ENCODE results near the gene HEY2.
"Not testable (repeated sequence)": the region's sequence is repeated elsewhere in the genome, so short reads cannot be mapped to it uniquely, and the experiment has no call there.

Gene HEY2

DNA sequence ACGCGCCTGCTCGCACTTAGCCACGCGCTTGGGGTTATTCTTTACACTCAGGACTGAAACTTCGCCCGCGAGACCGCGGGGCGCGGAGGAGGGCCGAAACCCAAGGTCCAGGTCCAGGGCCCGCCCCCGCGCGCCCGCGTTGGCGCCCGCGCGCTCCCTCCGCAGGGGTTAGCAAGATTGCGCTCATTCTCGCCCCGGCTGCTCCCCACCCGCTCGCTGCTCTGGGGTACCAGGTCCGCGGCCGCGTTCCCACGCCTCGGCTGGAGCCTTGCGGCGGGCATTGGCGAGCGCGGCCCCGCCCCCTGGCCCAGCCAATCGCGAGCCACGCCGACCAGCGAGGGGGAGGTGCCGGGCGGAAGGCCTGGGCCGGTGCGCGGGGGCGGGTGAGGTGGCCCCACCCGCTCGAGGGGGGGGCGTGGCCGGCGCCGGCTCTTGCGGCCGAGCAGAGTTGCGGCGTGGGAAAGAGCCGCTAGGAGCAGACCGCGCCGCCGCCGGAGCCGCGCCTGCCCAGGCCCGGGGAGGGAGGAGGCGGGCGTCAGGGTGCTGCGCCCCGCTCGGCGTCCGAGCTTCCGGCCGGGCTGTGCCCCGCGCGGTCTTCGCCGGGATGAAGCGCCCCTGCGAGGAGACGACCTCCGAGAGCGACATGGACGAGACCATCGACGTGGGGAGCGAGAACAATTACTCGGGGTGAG lies at the start of gene HEY2:
TSS of gene HEY2 (plus strand) at position 460 of the 692 bp plus-strand sequence. CDS start at position 605, 145 bp downstream.
- peak; percentile 53 to 86 (median 67) for DNase-seq (ENCODE audit: low read depth in 4 of 4, low spot score in 1 of 4)

- no peak for DNase-seq (ENCODE audit: low read depth in 4 of 4, low spot score in 1 of 4)
These were observed 48.7 kb upstream of the HEY2 start for GRCh38 chr6:125700581-125701353.

- DNase-seq (ENCODE audit: low read depth in 4 of 4, low spot score in 1 of 4), result no peak
These were observed 48.1 kb upstream of the HEY2 start for GRCh38 chr6:125701354-125701668.

DNA sequence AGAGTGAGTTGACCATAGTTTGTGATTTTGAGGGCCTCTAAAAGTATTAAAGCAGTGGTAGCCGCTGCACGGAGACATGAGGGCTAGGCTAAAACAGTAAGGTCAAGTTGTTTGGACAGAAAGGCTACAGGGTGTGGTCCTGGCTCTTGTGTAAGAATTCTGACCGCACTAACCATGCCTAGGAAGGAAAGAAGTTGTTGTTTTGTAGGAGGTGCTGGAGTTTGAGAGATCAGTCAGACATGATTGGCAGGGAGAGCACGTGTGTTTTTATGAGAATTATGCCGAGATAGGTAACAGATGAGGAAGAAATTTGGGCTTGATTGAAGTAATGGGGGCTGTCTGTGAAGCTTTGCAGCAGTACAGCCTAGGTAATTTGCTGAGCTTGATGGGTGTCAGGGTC lies 45.5 kb upstream of the HEY2 start:
- DNase-seq (ENCODE audit: low read depth in 4 of 4, low spot score in 1 of 4), result not testable (repeated sequence)

- no peak for DNase-seq (ENCODE audit: low read depth in 4 of 4, low spot score in 1 of 4)
These were observed 41.7 kb upstream of the HEY2 start for GRCh38 chr6:125707615-125708243.

- DNase-seq (ENCODE audit: low read depth in 4 of 4, low spot score in 1 of 4), result no peak
These were observed 38.3 kb upstream of the HEY2 start for GRCh38 chr6:125711013-125711675.

- DNase-seq (ENCODE audit: low read depth in 4 of 4, low spot score in 1 of 4), result no peak
These were observed 34.9 kb upstream of the HEY2 start for GRCh38 chr6:125714441-125715090.

- no peak for DNase-seq (ENCODE audit: low read depth in 4 of 4, low spot score in 1 of 4)
These were observed 32.2 kb upstream of the HEY2 start for GRCh38 chr6:125717120-125717731.

GRCh38 chr6:125718109-125718508 lies 31.3 kb upstream of the HEY2 start:
- DNase-seq (ENCODE audit: low read depth in 4 of 4, low spot score in 1 of 4), result no peak

DNA sequence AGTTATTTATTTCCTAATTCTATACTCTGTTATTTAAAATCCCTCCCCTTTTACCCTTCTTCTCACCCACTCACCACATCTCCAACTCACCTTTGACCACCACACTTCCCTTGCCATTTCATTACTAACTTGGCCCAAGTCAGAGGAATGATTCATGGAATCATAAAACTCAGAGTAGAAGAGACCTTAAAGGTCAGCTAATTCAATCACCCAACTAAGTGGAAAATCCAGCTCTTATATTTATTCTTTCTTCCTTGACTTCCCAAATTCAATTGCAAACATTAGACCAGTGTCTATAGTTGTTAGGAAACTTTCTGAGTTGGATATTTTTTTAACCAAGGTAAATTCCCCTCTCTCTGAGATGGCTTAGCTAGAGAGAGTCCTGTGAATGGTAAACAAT lies 26.5 kb upstream of the HEY2 start:
- no peak for DNase-seq (ENCODE audit: low read depth in 4 of 4, low spot score in 1 of 4)

- no peak for DNase-seq (ENCODE audit: low read depth in 4 of 4, low spot score in 1 of 4)
These were observed 22.2 kb upstream of the HEY2 start for GRCh38 chr6:125727216-125727615.

DNA sequence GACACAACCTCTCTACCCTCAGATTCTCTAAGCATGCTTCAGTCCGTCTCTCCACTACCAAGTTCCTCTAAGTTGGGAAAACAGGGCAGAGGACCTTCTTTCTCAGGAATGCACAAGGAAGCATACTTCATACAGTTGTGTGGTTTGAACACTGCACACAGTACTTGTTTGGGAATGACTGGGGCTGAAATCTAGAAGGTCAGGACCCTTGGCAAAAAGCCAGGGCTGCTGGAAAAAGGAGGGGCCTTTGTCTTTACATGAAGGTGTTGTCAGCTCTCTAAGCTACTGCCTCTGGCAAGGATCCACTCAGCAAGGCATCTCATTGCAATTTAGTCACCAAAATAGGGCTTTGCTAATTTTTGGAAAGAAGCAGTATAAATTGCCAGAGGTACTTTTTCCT lies 20.7 kb upstream of the HEY2 start:
- DNase-seq (ENCODE audit: low read depth in 4 of 4, low spot score in 1 of 4), result no peak

DNA sequence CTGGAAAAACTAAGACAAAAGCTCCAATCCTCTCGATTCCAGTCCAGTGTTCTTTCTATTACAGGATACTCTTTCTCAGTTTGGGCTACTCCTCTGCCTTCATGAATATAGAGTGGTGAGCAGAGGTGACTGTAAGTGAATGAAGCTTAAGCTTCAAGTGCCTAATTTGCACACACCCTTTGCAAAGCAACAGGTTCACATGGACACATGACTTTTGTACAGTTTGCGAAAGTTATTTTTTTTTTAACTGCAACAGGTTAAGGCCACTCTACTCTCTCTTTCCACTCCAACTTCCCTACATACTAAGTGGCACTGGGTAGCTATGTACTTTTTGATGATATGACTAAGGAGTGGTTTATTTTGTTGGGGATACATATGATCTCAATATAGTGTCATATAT lies 19.4 kb upstream of the HEY2 start:
- DNase-seq (ENCODE audit: low read depth in 4 of 4, low spot score in 1 of 4), result no peak

DNA sequence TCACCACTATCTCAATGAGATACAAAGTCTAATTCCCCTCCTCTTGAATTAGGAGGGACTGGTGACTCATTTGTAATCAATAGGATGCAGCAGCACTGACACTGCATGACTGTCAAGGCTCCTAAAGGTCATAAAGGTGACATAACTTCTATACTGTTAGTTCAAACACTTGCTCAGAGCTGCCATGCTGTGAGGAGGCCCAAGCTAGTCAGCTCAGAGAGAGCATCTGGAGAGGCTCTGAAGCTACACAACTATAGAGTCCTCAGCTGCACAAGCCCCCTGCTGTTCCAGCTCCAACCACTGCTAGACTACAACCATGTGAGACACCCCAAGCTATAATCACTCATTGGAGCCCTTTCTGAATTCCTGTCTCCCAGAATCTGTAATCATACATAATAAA lies 17.0 kb upstream of the HEY2 start:
- no peak for DNase-seq (ENCODE audit: low read depth in 4 of 4, low spot score in 1 of 4)

- DNase-seq (ENCODE audit: low read depth in 4 of 4, low spot score in 1 of 4), result no peak
These were observed 15.7 kb upstream of the HEY2 start for GRCh38 chr6:125733516-125734300.

DNA sequence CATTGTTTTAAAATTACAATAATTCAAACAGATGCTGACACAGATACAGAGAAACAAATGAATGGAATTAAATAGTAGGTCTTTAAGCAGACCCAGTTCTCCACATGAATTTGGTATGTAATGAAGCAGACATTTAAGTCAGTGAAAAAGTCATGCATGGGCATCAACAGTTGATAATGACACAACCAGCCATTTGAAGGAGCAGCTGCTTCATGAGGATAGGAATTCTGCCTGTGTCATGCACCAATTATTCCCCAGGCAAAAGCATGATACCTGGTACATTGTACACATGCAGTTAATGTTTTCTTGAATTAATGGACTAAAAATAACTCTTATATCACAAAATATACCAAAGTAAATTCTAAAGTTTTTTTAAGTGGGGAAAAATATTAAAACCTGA lies 11.2 kb upstream of the HEY2 start:
- no peak for DNase-seq (ENCODE audit: low read depth in 4 of 4, low spot score in 1 of 4)

DNA sequence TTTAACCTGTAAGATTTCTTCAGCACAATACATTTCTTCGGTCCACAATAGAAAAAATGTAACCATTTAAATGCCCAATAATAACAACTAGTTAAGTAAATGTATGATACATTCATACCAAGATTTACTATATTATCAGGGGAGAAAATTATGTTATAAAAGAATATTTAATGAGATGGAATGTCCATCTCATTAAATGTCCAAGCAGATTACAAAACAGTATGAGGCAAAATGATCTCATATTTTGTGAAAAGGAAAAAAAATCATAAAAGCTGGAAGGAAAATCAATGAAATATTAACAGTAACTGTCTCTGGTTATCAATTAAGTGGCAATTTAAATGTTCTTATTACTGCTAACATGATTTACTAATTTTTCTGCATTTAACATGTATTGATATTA lies 10.1 kb upstream of the HEY2 start:
- no peak for DNase-seq (ENCODE audit: low read depth in 4 of 4, low spot score in 1 of 4)

GRCh38 chr6:125741336-125741735 lies 8.1 kb upstream of the HEY2 start:
- no peak for DNase-seq (ENCODE audit: low read depth in 4 of 4, low spot score in 1 of 4)

DNA sequence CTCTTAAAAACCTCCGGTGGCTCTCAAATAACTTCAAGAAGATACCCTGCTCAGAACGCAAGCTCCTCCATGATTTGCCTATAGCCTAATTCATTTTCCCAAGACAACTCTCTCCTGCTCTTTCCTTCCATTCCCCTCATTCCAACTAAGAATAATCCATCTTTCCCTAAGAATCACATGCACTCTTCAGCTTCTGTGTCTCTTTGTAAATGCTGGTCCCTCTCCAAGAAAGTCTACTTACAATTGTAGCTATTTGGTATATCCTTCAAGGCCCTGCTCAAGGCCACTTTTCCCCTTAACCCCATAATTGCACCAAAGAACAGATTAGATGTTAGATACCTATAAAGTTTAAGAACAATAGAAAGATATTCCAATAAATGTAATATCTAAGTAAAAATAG lies 7.4 kb upstream of the HEY2 start:
- no peak for DNase-seq (ENCODE audit: low read depth in 4 of 4, low spot score in 1 of 4)

DNA sequence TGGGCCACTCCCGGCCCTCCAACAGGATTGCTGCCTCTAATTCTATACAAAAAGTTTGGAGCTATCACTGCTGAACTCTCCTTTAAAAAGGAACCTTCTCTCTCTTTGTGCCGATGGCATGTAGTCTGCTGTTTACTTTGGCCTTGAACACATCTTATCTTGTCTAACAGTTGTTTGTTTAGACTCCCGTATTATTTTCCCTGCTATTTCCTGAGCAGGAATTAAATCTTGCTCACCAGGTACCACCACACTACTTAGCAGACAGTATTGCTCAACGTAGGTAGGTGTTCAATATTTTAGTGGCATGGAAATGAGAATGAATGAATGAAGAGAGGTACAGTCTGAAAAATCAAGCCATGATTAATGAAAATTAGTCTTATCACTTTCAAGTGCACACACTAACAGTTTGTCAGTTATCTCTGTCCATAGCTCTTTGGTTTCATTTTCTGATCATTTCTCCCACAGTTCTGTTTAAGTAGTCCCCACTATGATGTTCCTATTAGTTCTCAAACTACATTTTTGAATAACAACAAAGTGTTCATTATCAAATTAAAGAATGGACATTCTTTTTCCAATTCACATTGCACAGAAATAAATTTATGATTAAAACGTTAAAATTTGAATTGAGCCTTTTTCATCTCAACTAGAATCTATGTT lies 6.8 kb upstream of the HEY2 start:
- no peak for DNase-seq (ENCODE audit: low read depth in 4 of 4, low spot score in 1 of 4)

Data from stimulated activated CD4-positive, alpha-beta T cell treated with anti-CD3 and anti-CD28 coated beads, Interleukin-1b, Interleukin-23, amount 100 ng/mL, for 24 hours (primary cell).